GM18858 (cell line): Measurements from ENCODE around the gene EHF.

Source experiments
- ATAC-seq: cut with Tn5 transposase; IDR thresholded peaks from one replicate; pipeline ENCODE4 v1.9.1; 2021; ENCODE audit not compliant: unreplicated experiment

EHF gene

GRCh38 chr11:34643311-34643710, 22.4 kb downstream of the EHF start:
- no peak for ATAC-seq

- no peak for ATAC-seq
Measured at GRCh38 chr11:34643846-34644245, 23.0 kb downstream of the EHF start.

GRCh38 chr11:34644669-34645406, 23.9 kb downstream of the EHF start:
- ATAC-seq, result no peak

- no peak for ATAC-seq
Measured at GRCh38 chr11:34646431-34646830, 25.5 kb downstream of the EHF start.

GRCh38 chr11:34647131-34647530, 26.2 kb downstream of the EHF start:
- no peak for ATAC-seq

- ATAC-seq, result no peak
Measured at GRCh38 chr11:34647532-34647931, 26.6 kb downstream of the EHF start.

- no peak for ATAC-seq
Measured at GRCh38 chr11:34648036-34648435, 27.1 kb downstream of the EHF start.

- no peak for ATAC-seq
Measured at GRCh38 chr11:34649597-34649996, 28.7 kb downstream of the EHF start.

GRCh38 chr11:34650528-34650927, 29.6 kb downstream of the EHF start:
- ATAC-seq, result peak; percentile 86

- no peak for ATAC-seq
Measured at GRCh38 chr11:34651551-34651950, 30.7 kb downstream of the EHF start.

- no peak for ATAC-seq
Measured at GRCh38 chr11:34652191-34652973, 31.5 kb downstream of the EHF start.

- no peak for ATAC-seq
Measured at GRCh38 chr11:34653031-34653430, 32.1 kb downstream of the EHF start.

GRCh38 chr11:34653851-34654482, 33.1 kb downstream of the EHF start:
- ATAC-seq, result no peak

GRCh38 chr11:34654483-34655334, 33.8 kb downstream of the EHF start:
- ATAC-seq, result no peak

- no peak for ATAC-seq
Measured at GRCh38 chr11:34655335-34656008, 34.6 kb downstream of the EHF start.

- ATAC-seq, result no peak
Measured at GRCh38 chr11:34656062-34656720, 35.3 kb downstream of the EHF start.

GRCh38 chr11:34658071-34659015, 37.5 kb downstream of the EHF start:
- ATAC-seq, result no peak

- ATAC-seq, result no peak
Measured at GRCh38 chr11:34659096-34659733, 38.3 kb downstream of the EHF start.
